T47D (cell line): Measurements from ENCODE around the gene TMIE.

Experiments used
- DNase-seq, 2 experiments: peaks; one replicate each; pipeline versions ENCODE4 v3.0.0 to v3.0.0-alpha.2; 2011 to 2012; ENCODE audit warnings: low read depth in 1 of 2, low spot score in 1 of 2
- JUND ChIP-seq: IDR thresholded peaks from 2 replicates; pipeline ENCODE4 v1.6.1; 2012; ENCODE audit warnings: low read depth
- in situ Hi-C: cut with HindIII; loops from 2 replicates; pipeline ENCODE4 v1.10.0; 2016; ENCODE audit warnings: low sequenced_read_pairs, low pct_unique_long_range_greater_than_20kb

TMIE gene

DNA sequence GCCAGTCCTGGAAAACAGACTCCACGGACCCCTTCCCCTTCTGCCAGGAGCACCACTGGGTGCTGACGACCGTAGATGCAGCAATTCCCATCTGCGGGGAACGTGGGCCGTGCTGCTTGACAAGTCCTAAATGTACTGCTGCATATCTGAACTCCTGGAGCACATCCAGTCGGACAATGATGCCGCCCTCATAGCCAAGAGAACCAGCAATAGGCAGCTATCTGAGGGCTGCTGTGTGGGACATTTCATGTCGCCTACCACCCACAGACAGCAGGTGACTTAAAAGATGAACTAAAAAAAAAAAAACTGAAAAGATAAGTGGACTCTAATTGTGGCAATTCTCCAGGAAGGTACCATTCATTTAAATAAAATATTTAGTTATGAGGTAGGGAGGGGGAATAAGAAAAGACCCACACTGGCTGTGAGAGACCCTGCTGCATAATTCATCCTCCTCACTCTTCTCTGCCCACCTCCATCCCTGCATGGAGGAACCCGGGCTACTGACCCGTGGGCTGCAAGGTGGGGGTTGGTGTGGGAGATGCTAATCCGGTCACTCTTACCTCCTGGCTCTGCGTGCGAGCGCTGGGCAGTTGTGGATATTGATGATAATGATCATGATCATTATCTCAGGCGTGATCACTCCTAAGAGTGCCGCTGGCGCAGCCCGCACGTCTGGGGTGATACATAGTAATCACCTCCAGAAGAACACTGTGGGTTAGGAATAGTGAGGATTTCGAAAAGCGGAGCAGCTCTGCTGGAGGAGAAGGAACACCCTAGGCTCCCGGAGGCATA, 36.0 kb upstream of the TMIE start:
- DNase-seq, result no peak
- TF ChIP-seq JUND, result no peak
- in situ Hi-C loops, result no loop called here

DNA sequence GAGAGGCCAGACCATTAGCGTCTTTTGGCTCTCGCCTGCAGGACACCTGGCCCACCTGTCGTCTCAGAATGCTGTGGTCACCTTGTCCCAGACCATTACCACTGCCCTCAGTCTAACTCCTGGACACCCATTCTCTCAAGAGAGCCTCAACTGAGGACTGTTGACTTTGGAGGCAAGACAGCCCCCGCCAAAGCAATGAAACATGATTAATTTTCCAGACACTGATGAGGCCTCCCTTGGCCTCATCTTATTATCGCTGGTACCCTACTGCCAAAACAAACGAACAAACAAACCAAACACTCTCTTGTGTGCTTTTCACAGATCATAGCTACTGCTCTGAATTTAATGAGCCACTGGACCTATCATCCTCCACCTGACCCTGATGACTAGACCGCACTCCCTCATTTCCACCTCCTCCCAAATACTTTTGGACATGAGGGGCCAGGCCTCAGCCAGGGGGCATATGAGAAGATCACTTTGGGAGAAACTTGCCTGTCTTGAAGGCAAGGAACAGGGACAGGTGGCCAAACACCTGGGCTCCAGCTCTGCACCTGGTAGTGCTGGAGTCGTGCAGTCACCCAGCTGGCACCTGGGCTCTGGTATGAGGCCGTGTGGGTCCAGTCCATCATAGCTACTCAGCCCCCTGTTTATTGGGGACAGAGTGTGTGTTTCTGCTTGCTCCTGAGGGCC, 35.3 kb upstream of the TMIE start:
- no peak for TF ChIP-seq JUND
- in situ Hi-C loops, result no loop called here
- no peak for DNase-seq

DNA sequence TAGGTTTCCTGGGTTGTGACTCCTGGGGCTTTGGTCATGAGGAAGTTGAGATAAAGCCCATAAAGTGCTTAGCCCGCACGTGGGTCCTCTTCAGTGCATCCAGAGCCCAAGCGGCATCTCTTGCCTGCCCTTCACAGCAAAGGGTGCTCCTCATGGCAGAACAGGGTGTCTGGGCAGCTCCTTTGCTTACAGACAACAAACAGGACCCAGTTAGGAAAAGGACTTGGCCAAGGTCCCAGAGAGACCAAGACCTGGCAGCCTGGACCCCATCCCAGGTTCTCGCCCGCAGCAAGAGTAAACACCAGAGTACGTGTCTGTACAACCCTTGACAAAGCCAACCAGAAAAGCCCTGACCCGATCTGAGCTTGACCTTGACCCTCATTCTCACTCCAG, 34.7 kb upstream of the TMIE start:
- in situ Hi-C loops, result no loop called here
- TF ChIP-seq JUND, result no peak
- DNase-seq, result no peak

DNA sequence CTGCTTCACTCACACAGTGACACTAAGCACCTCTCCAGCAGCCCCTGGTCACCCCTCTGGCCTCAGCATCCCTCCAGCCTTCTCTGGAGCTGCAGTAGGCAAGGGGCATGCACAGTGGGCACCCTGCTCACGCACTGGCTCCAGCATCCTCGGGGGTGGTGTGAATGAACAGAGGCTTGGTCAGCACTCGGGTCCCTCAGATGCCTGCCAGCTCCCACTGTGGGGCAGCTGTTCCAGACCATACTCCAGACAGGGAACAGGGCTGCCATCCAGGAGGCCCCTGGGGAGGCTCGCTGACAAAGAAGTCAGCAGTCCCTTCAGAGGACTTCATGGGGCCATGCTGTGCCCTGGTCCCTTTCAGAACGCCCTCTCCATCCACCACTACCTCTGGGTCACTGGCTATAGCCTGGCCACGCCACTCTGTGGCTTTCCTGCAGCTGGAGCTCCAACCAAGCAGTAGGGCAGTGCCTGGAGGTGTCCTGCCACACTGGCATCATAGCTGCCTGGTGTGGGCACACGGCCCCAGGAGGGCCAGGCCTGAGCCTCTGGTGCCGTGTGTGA, 34.1 kb upstream of the TMIE start:
- in situ Hi-C loops, result no loop called here
- no peak for TF ChIP-seq JUND
- DNase-seq, result no peak

DNA sequence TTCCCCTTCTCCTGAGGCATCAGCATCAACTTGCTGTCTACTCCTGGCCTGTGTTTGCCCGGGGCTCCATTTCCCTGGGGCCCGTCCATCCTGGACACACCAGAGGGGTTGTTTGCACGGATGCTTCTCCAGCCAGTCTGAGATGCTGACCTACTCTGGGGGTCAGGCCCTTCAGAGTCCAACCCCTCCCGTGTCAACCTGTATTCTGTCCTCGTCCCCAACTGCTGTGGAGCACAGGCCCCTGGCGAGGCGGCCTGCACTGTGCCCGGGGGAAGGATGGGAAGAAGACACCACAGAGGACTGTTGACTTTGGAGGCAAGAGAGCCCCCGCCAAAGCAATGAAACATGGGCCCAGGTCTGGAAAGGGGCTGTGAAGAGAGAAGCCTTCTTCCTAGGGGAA, 33.5 kb upstream of the TMIE start:
- in situ Hi-C loops, result no loop called here
- no peak for DNase-seq
- TF ChIP-seq JUND, result no peak

DNA sequence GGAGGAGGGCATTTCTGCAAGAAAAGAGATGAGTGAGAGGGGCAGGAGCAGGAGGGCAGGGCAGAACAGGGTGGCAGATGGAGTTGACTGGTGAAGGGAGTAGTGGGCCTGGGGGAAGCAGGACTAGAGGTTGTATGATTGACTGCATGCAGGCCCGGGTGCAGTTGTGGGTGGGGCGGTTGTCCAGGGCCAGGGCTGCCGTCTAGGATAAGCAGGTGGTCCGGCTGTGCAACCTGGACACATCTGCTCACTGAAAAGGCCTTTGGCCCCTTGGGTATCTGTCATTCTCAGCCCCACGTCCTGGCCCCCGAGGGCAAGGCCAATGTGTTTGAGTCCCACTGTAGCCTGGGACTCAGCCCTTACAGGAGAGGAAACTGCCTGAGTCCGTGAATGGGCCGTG, 33.1 kb upstream of the TMIE start:
- no peak for DNase-seq
- TF ChIP-seq JUND, result no peak
- in situ Hi-C loops, result no loop called here

DNA sequence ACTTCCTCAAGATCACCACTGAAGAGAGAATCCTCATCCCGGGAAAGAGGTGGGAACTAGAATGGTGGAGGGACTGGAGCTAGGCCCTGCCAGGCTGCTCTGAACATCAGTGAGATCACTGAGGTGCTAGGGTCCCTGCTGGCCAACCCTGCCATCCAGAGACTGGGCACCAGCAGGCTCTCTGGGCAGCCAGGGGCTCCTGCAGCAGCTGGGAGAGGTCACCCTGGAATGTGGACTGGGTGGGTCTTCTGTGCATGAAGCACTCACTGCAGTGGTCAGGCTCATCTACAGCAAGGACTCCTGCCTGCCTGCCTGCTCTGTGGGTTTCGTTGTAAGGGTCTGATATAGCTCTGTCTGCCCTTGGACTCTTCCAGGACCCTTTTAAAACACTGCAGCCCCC, 32.6 kb upstream of the TMIE start:
- in situ Hi-C loops, result no loop called here
- no peak for DNase-seq
- no peak for TF ChIP-seq JUND

DNA sequence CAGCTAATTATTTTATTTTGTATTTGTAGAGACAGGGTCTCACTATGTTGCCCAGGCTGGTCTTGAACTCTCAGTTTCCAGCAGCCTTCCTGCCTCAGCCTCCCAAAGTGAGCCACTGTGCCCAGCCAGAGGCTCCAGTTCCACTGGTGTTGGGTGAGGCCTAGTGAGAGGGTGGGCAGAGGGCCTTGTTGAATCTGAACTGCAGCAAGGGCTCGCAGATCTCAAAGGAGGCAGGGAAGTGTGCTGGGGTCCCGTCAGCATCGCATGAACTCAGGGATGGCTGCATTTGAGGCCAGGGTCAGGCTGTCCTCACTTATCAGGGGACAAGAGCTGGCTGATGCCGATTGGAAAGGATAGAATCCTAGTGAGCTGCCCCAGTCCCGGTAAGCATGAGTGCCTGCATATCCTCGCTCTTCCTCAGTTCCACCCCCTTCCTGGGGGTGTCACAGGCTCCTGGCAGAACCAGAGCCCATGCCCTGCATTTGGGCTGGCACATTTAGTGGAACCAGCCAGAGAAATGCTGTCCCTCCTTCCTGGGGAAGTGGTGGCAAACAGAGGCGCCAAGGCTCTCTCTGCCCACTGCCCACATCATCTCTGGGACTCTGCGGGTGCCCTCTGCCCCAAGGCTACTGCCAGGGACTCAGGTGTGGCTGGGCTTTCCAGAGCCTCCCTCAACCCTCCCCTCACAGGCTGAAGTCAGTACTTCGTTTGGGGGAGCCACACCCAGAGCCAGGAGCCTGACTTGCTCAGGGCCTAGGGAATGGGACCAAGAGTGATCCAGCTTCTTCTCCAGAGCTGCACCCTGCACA, 31.8 kb upstream of the TMIE start:
- TF ChIP-seq JUND, result no peak
- in situ Hi-C loops, result no loop called here
- DNase-seq, result no peak

DNA sequence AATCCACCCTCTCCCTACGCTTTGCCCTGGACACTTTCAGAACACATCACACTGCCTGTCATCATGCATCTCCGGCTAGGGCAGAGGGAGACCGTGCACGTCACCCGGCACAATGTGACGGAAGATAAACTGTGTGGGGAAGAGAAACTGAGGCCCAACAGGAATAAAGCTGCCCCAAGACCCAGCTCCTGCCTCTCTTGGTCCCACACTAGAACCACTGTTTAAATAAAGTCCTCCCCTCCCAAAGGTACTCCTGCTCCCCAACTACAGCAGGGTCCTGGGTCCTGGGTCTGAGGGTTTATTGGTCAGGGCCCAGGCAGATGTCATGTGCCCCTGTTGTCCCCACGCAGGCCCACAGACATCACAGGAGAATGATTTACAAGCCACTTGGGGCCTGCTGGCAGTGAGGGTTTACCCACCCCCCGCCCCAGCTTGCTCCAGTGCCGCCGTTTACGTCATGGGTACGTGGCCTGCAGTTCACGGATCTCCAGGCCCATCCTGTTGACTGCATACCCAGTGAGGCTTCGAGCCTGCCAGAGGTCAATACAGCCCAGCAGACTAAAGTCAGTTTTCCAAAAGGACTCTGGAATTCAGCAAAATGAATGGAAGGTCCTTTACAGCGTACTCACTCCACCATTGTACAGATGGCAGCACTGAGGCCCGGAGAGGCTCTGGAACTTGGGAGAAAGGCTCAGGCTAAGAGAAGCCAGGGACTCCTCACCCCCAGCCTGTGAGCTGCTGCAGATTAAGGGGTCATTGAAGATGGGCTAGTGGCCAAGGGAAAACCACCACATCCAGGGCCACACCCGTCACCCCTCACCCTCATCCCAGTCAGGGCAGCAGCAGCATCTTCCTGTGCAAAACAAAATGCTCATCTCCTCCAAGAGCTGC, 30.9 kb upstream of the TMIE start:
- TF ChIP-seq JUND, result no peak
- DNase-seq, result no peak
- in situ Hi-C loops, result no loop called here

DNA sequence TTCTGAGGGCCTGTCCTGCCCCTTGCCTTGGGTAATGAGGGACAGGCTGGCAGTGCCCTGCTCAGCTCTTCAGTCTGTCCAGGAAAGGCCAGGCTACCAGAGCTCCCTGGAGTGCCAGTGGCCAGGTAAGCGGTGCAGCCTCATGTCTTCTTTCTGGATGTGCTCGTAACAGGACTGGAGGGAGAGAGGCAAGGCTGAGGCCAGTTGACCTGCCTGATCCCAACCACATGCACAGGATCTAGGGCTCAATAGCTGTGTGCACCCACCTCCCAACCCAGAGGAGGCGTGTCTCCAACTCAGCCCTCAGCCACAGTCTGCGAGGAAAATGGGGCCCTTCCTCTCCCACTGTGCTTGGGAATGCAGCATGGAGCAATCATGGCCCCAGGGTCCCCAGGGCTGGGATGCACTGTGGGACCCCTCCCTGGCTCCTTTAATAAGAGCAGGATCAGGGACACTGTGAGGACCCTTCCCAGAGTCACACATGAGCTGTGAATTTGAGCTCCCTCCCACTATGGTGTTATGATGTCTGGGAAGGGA, 30.2 kb upstream of the TMIE start:
- in situ Hi-C loops, result no loop called here
- no peak for TF ChIP-seq JUND
- no peak for DNase-seq

DNA sequence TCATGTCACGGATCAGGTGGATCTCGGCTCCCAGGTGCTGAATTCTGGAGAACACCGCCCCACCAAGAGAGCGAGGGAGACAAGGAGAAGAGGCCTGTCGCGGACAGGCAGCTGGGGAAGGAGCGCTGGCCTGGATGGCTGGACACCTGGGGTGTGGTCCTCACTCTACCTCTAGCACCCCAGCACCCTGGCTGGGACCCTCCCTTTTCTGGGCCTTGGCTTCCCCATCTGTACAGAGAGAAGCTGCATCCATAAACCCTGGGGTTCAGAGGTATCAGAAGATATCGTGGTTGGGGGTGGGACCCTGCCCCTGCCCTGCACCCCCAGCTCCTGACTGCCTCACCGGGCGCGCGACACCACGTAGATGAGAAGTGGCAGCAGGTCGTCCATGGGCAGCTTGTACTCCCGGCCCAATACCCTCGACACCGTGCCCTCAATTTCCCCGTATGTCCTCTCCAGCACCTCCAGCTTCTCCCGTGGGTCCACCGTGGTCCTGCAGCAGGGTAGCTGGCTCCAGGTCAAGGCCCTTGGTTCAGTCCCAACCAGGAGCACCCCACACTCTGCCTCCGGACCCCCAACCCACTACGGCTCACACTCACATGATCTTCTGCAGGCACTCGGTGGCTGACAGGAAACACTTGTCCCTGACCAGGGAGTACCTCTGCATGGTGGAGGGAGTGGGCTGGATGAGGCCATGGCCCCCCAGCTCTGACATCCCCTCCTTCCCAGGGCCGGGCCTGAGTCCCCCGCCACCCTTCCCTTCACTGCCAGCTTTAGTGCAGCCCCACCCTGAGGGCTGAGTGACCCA, 29.4 kb upstream of the TMIE start:
- DNase-seq, result no peak
- TF ChIP-seq JUND, result no peak
- in situ Hi-C loops, result no loop called here
